IPS-20b (cell line): Measurements from ENCODE around the gene MAB21L2.

Source experiments
- H3K27ac ChIP-seq: one replicate; pipeline ENCODE4 v1.5.1; 2013; ENCODE audit warnings: low read length
- H3K27me3 ChIP-seq: 2 replicates; pipeline ENCODE4 v1.6.1; 2013; ENCODE audit warnings: mild to moderate bottlenecking, low read length, inconsistent platforms; ENCODE audit not compliant: insufficient read depth
- H3K36me3 ChIP-seq: 2 replicates; pipeline ENCODE4 v1.6.1; 2013; ENCODE audit warnings: low read depth, mild to moderate bottlenecking, inconsistent platforms, low read length, moderate library complexity; ENCODE audit not compliant: insufficient read depth
- H3K4me1 ChIP-seq: 2 replicates; pipeline ENCODE4 v1.6.1; 2013; ENCODE audit warnings: mild to moderate bottlenecking, control low read depth, inconsistent platforms, low read length, moderate library complexity; ENCODE audit not compliant: insufficient read depth
- H3K4me3 ChIP-seq: 2 replicates; pipeline ENCODE4 v1.5.1; 2013; ENCODE audit warnings: mild to moderate bottlenecking, low read length, inconsistent platforms
- H3K9ac ChIP-seq: 2 replicates; pipeline ENCODE4 v1.6.1; 2013; ENCODE audit warnings: low read depth, mild to moderate bottlenecking, inconsistent platforms, low read length, moderate library complexity
- H3K9me3 ChIP-seq: 2 replicates; pipeline ENCODE4 v1.6.1; 2013; ENCODE audit warnings: mild to moderate bottlenecking, low read depth, low read length, inconsistent platforms; ENCODE audit not compliant: insufficient read depth

The MAB21L2 gene

DNA sequence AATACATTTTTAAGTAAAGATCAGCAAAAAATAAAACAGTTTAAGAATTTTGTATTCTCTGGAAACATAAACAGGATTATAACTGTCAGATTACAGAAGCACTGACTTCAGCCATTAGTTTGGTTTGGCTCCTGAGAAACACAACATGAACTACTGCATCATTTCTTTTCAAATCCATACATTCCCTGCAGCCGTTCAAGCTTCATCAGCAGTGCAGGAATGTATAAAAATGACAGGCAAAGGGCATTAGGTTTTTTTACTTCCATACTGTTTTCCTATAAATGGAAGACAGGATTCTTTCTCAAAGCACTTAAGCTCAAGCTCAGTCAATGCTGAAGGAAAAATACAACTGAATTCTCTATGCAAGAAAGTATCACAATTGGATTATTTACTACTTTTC lies 4.2 kb upstream of the MAB21L2 start:
- Histone ChIP-seq H3K27ac (no peak overlapping the region), H3K4me1 (peaks cover 12% of the 10 kb centered on the region; the same call in 1 of the 2 replicates), H3K9me3 (no peaks in the 10 kb centered on the region), H3K27me3 (peaks cover 49% of the 10 kb centered on the region), H3K9ac (no peak overlapping the region), H3K36me3 (no peaks in the 10 kb centered on the region), H3K4me3 (no peak overlapping the region)

DNA sequence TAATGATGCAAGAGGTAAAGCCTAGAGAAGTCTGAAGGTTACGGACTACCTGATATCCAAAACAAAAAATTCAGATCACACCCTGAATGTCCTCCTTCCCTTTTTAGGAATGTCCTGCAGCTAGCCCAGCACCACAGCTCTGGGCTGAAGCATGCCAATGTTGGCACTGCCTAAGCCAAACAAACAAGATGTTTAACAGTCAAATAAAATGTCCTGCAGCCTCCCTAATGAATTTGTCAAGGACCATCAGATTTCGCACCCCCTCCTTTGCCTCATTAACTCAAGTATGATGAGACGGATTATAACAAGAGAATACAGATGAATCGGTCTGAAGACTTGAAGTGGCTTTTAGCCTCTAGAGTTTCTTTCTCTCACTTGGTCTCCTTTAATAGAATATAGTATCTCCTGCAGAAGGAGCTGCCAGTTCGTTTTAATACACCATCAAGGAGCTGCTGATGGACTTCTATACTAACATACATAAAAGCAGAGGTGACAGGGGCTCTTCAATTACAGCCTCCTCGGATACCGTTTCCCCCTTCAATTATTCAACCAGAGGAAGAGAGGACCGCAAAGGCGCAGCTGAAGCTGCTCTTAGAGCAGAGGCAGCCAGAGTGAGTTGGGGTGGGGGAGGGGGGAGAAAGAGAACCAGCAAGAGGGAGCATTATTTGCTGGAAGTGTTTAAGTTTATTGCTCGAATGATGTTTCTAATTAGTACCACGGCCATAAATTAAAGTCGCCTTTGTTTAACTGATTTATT lies 3.0 kb upstream of the MAB21L2 start:
- Histone ChIP-seq H3K9me3 (no peaks in the 10 kb centered on the region), H3K27ac (no peak overlapping the region), H3K4me3 (peak overlapping the region; percentile 61), H3K36me3 (no peaks in the 10 kb centered on the region), H3K4me1 (peaks cover 12% of the 10 kb centered on the region; the same call in 1 of the 2 replicates), H3K27me3 (peaks cover 61% of the 10 kb centered on the region), H3K9ac (no peak overlapping the region)

DNA sequence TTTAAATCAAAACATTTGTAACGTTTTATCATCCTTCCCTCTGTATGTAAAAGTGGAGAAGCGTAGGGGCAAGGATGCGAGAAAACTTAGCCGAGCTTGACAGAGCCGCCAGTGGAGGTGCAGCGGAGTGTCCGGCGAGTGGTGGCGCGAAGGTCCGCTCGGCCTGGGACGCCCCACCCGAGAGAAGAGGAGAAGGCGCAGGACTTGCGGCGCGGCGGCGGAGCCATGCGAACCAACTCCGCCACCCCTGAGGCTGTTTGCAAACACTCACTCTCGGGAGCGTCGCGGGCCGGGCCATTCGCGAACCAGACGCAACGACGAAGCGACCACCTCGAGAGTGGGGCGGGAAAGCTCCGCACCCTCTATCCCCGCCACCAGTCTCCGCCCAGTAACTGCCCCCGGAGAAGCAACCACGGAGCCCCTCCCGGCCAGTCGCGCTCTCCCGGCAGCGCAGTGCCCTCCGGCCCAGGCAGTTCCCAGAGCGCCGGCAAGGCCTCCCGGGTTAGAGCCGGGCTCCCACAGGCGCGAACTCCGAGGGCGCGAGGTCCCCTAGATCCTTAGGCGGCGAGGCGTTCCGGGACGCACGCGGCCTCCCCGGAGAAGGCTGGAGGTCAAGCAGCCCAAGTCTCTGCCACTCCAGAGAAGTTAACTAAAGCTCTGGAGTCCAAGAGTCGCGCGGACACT lies 2.3 kb upstream of the MAB21L2 start:
- Histone ChIP-seq H3K4me1 (peaks cover 15% of the 10 kb centered on the region; the same call in 1 of the 2 replicates), H3K36me3 (no peaks in the 10 kb centered on the region), H3K4me3 (peak overlapping the region; percentile 61), H3K9me3 (no peaks in the 10 kb centered on the region), H3K9ac (peak overlapping the region; percentile 32; the same call in 1 of the 2 replicates), H3K27ac (no peak overlapping the region), H3K27me3 (peaks cover 68% of the 10 kb centered on the region)

DNA sequence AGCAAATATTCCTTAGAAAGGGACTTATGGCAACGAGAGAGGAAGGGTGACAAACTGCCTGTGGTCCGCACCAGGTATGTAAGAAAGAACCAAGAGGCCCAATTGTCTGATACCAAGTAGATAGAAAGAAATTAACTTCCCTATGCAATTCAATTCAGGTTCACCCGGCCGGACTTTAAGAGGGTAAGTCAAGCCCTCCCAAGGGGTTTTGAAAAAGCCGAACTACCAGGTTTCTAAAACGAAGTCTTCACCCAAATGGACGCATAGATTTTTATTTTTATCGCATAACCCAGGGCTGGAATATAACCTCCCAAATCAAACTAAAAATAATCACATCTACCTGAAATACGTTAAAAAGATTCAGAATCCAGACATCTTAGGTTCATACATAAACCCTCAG lies 1.6 kb upstream of the MAB21L2 start:
- Histone ChIP-seq H3K36me3 (no peaks in the 10 kb centered on the region), H3K4me3 (peak overlapping the region; percentile 61)

DNA sequence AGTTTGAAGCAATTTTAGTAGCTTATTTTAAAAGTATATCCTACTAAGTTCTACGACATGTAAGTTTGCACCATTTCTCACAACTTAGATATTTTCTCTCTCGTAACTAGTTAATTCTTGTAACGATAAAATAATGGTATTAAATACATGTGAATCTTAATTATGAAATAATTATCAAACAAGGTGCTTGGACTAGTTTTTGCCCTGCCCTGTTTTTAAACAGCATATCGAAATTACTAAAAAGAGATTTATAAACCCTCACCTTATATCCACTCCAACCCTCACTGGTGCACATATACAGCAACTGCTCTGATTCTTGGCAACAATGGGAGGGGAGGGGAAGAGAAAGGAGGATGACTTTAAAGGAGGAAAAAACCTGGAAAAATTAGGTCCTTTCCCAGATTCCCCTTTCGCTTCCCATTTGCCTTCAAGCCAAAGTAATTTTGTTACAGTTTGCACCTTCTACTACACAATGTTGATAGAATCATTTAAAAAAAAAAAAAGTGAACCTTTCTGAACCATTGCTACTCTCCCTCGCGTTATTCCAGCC lies 820 bp upstream of the MAB21L2 start:
- Histone ChIP-seq H3K27ac (no peak overlapping the region), H3K27me3 (peaks cover 83% of the 10 kb centered on the region), H3K4me3 (peak overlapping the region; percentile 72; the same call in 1 of the 2 replicates), H3K36me3 (no peaks in the 10 kb centered on the region), H3K9ac (no peak overlapping the region), H3K4me1 (peaks cover 20% of the 10 kb centered on the region; the same call in 1 of the 2 replicates), H3K9me3 (no peaks in the 10 kb centered on the region)

More for the DNA sequence above, 1.6 kb upstream of the MAB21L2 start:
- no peaks in the 10 kb centered on the region for H3K9me3 ChIP-seq
- peaks cover 15% of the 10 kb centered on the region; the same call in 1 of the 2 replicates for H3K4me1 ChIP-seq
- H3K27me3 ChIP-seq = peaks cover 75% of the 10 kb centered on the region
- H3K27ac ChIP-seq = no peak overlapping the region
- H3K9ac ChIP-seq = peak overlapping the region; percentile 32; the same call in 1 of the 2 replicates

DNA sequence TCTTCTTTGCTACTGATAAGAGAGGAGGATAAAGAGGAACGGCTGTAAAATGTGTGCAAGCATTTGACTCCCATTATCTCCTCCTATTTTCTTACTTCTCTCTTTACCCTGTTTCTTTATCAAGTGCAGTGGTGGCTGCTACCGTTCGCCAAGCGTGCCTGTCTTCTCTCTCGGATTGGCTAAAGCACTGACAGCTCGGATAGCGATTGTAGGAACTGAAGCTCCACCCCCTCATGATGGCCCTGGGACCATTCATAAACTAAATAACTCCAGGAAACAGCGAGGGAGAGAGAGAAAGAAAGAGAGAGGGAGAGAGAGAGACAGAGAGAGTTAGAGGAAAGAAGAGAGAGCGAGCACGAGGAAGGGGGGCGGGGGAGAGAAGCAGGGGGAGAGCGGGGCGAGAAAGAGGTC lies 305 bp upstream of the MAB21L2 start:
- H3K4me3 ChIP-seq = peak overlapping the region; percentile 72
- peaks cover 22% of the 10 kb centered on the region; the same call in 1 of the 2 replicates for H3K4me1 ChIP-seq
- H3K36me3 ChIP-seq = no peaks in the 10 kb centered on the region
- H3K27ac ChIP-seq = no peak overlapping the region
- H3K27me3 ChIP-seq = peaks cover 86% of the 10 kb centered on the region
- no peak overlapping the region for H3K9ac ChIP-seq
- H3K9me3 ChIP-seq = no peaks in the 10 kb centered on the region

DNA sequence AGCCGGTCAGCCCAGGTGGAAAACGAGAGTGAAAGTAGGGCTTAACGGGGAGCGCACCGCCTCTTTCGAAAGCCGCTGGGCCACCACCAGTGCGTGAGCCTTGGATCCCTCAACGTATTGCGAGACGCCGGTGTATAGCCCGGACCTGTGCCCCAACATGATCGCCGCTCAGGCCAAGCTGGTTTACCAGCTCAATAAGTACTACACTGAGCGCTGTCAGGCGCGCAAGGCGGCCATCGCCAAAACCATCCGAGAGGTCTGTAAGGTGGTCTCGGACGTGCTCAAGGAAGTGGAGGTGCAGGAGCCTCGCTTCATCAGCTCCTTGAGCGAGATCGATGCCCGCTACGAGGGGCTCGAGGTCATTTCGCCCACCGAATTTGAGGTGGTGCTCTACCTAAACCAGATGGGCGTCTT lies 929 bp downstream of the MAB21L2 start:
- Histone ChIP-seq H3K9me3 (no peaks in the 10 kb centered on the region), H3K9ac (no peak overlapping the region), H3K4me1 (peaks cover 22% of the 10 kb centered on the region; the same call in 1 of the 2 replicates), H3K4me3 (peak overlapping the region; percentile 72), H3K27me3 (peaks cover 84% of the 10 kb centered on the region), H3K27ac (no peak overlapping the region), H3K36me3 (no peaks in the 10 kb centered on the region)

DNA sequence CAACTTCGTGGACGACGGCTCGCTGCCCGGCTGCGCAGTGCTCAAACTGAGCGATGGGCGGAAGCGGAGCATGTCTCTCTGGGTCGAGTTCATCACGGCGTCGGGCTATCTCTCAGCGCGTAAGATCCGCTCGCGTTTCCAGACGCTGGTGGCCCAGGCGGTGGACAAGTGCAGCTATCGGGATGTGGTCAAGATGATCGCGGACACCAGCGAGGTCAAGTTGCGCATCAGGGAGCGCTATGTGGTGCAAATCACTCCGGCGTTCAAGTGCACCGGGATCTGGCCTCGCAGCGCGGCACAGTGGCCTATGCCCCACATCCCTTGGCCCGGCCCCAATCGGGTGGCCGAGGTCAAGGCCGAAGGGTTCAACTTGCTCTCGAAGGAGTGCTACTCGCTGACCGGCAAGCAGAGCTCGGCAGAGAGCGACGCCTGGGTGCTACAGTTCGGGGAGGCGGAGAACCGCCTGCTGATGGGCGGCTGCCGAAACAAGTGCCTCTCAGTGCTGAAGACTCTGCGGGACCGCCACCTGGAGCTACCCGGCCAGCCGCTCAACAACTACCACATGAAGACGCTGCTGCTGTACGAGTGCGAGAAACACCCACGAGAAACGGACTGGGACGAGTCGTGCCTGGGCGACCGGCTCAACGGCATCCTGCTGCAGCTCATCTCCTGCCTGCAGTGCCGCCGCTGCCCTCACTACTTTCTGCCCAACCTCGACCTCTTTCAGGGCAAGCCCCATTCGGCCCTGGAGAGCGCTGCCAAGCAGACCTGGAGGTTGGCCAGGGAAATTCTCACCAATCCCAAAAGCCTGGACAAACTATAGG lies 1.5 kb downstream of the MAB21L2 start:
- Histone ChIP-seq H3K27ac (no peak overlapping the region), H3K9ac (no peak overlapping the region), H3K4me3 (peak overlapping the region; percentile 72), H3K4me1 (peaks cover 21% of the 10 kb centered on the region; the same call in 1 of the 2 replicates), H3K9me3 (no peaks in the 10 kb centered on the region), H3K36me3 (no peaks in the 10 kb centered on the region), H3K27me3 (peaks cover 79% of the 10 kb centered on the region)

DNA sequence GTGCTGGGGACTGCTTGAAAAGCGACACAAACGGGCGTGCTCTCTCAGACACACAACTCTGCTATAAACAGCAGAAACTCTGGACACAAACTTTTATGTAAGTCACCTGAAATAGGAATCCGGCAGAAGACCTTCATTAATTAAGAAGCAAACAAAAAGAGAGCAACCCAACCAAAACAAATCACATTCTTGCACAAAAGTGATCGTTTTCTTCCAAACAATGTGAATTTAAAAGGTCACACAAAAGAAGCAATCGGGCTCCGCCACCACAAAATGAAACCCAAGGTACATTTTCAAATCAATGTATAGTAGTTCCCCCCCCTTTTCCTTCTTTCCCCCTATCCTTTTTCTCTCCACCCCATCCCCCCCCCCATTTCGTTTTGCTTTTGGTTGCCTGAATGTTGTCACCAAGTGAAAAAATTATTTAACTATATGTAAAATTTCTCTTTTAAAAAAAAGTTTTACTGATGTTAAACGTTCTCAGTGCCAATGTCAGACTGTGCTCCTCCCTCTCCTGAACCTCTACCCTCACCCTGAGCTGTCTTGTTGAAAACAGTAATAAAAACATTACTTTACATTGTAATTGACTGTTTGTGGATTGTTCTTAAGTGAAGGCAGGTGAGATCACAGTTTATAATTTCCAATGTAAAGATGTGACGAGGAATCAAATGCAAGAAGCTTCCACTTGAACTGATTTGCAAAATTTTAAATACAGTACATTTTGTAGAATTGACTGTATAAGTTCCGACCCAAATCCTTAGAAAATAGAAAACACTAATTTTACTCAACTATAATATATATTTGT lies 2.4 kb downstream of the MAB21L2 start:
- Histone ChIP-seq H3K9me3 (no peaks in the 10 kb centered on the region), H3K36me3 (peaks cover 5% of the 10 kb centered on the region; the same call in 1 of the 2 replicates), H3K27ac (no peak overlapping the region), H3K4me1 (peaks cover 16% of the 10 kb centered on the region; the same call in 1 of the 2 replicates), H3K4me3 (peak overlapping the region; percentile 72), H3K9ac (no peak overlapping the region), H3K27me3 (peaks cover 71% of the 10 kb centered on the region)

DNA sequence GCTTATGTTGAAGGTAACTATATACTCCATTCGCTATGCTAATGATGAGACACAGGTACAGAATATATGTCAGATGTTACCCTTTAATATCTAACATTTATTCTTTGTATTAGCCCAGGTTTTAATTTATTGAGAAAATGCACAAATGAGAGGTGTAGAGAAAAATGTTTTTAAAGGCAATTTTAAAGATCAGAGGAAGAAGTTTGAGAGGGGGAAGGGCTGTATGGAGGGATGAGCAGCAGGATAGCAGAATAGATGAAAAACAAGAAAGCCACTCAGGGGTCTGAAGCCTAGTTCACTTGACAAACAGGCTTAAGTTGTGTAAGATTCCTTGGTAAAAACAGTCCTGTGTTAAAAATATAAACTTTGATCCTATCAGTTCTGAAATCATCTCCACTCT lies 3.7 kb downstream of the MAB21L2 start:
- no peak overlapping the region for H3K27ac ChIP-seq
- H3K9me3 ChIP-seq = no peaks in the 10 kb centered on the region
- peaks cover 6% of the 10 kb centered on the region; the same call in 1 of the 2 replicates for H3K36me3 ChIP-seq
- no peak overlapping the region for H3K9ac ChIP-seq
- peaks cover 12% of the 10 kb centered on the region; the same call in 1 of the 2 replicates for H3K4me1 ChIP-seq
- H3K27me3 ChIP-seq = peaks cover 58% of the 10 kb centered on the region
- H3K4me3 ChIP-seq = no peak overlapping the region
